Transverse colon (tissue), 4 donors: Measurements from ENCODE around the gene FHL5. TPM values are rescaled to one million over a fixed set of nuclear protein-coding genes. Genes with fewer than 3 reads are reported as not detected.
A peak's percentile ranks its signal among the peaks of the same experiment; 100 is the strongest.

Experiments used
- DNase-seq: peaks from one replicate; pipeline ENCODE4 v3.0.0-alpha.2; 2019
- H3K27ac ChIP-seq, 4 donors: fragments of 200-600 bp; sonication (generic); 2 replicates each; pipeline ENCODE4 v1.5.1; 2016 to 2018; ENCODE audit warnings: inconsistent platforms in 4 of 4
- H3K27me3 ChIP-seq: fragments of 200-600 bp; sonication (generic); 2 replicates; pipeline ENCODE4 v1.5.1; 2017; ENCODE audit warnings: inconsistent platforms
- H3K36me3 ChIP-seq, 4 donors: fragments of 200-600 bp; sonication (generic); 2 replicates each; pipeline ENCODE4 v1.5.1; 2017 to 2019; ENCODE audit warnings: inconsistent platforms in 4 of 4
- H3K4me1 ChIP-seq, 4 donors: fragments of 200-600 bp; sonication (generic); 2 replicates each; pipeline ENCODE4 v1.5.1; 2017 to 2020; ENCODE audit warnings: inconsistent platforms in 4 of 4
- H3K4me3 ChIP-seq, 4 donors: fragments of 200-600 bp; sonication (generic); 1 replicate in 1 of 4; 2 replicates in 3 of 4; pipeline versions ENCODE4 v1.5.1 to v1.6.1; 2017 to 2019; ENCODE audit warnings: inconsistent platforms in 4 of 4
- H3K9me3 ChIP-seq, 2 donors: fragments of 200-600 bp; sonication (generic); 2 replicates each; pipeline ENCODE4 v1.5.1; 2017 to 2019; ENCODE audit warnings: inconsistent platforms in 2 of 2
- CTCF ChIP-seq, 5 experiments: fragments of 200-600 bp in 3 of 5; fragments of 450-650 bp in 2 of 5; sonication (generic) in 3 of 5; IDR thresholded peaks; 1 replicate in 2 of 5; 2 replicates in 3 of 5; pipeline ENCODE4 v1.5.1; 2016 to 2017; ENCODE audit warnings: antibody characterized with exemption in 5 of 5, inconsistent platforms in 3 of 5, mild to moderate bottlenecking in 2 of 5, moderate library complexity in 1 of 5
- EP300 ChIP-seq: sonication (generic); formaldehyde crosslinking; IDR thresholded peaks from one replicate; pipeline ENCODE4 v1.6.1; 2017; ENCODE audit warnings: antibody characterized with exemption, low read depth
- POLR2A ChIP-seq: fragments of 450-650 bp; IDR thresholded peaks from one replicate; pipeline ENCODE4 v1.6.1; 2016; ENCODE audit warnings: antibody characterized with exemption, mild to moderate bottlenecking, moderate library complexity
- POLR2AphosphoS5 ChIP-seq, 3 donors: sonication (generic); formaldehyde crosslinking; IDR thresholded peaks; one replicate each; pipeline ENCODE4 v1.6.1; 2016; ENCODE audit warnings: antibody characterized with exemption in 3 of 3
- WGBS, 2 donors: methylation state at CpG; one replicate each; pipeline ENCODE4 v1.1.5; 2018; ENCODE audit warnings: low coverage in 1 of 2; 5-methylcytosine and 5-hydroxymethylcytosine counted together
- in situ Hi-C, 4 donors: fragments of 200-750 bp; cut with MboI; loops; one replicate each; pipeline versions ENCODE4 v1.15.0 to v1.15.1; 2017; ENCODE audit warnings: low sequenced_read_pairs in 3 of 4, low pct_ligation_motif_present in 1 of 4, low pct_unique_long_range_greater_than_20kb in 1 of 4
- intact Hi-C: fragments of 100-400 bp; cut with DNase I; formaldehyde crosslinking; loops from one replicate; pipeline ENCODE4 v1.15.1; 2023; ENCODE audit warnings: low total_unique reads
- total RNA-seq, 4 donors: library from RNA; depleted of rRNA; stranded (reverse); fragments of >200 nt; gene quantifications; one replicate each; pipeline ENCODE4 v1.1.0, GENCODE V29; 2016

Gene FHL5
- total RNA-seq = 1 to 10 TPM in 3 of 4 donors, not detected in 1; 2.9 to 9.2 (median 4.6) TPM

DNA sequence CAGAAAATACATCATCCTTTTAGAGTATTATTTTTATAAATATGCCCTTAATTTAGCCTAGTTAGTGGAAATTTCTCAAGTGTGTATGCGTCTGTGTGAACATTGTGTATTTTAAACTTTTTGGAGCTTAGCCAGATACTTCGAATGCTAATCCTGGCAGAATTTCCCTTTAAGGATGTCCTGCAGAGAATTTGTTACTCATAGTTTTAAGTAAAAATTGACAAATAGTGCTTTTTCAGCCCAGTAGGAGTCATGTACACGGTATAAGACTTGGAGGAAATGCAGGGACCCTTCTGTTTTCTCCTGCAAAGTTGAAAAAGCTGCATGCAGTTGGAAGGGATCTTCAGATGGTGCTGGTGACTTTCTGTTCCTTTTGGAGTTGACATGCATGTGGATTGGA, at the start of gene FHL5:
Gene FHL5, plus strand, starts transcription at position 243 of the 400 bp plus-strand sequence. CDS start 40,486 bp downstream, outside the sequence.
- no peaks in the 10 kb centered on the region for H3K9me3 ChIP-seq
- no peak within 1 kb of the TSS for H3K4me3 ChIP-seq
- DNase-seq = no peak
- no peak for TF ChIP-seq CTCF (IDR thresholded peaks at IDR 0.05)
- TF ChIP-seq POLR2AphosphoS5 (IDR thresholded peaks at IDR 0.05) = no peak
- TF ChIP-seq EP300 = no peak
- TF ChIP-seq POLR2A = no peak
- H3K27me3 ChIP-seq = no peaks in the 10 kb centered on the region
- WGBS, 2 donors = 24 to 25% methylated on average over 3 of the region's 3 CpGs
- in situ Hi-C loops (no loop called here), intact Hi-C loops (no loop called here)
- H3K27ac ChIP-seq = no peak within 1 kb of the TSS
- H3K36me3 ChIP-seq = no peaks in the 10 kb centered on the region
- no peaks in the 10 kb centered on the region for H3K4me1 ChIP-seq

DNA sequence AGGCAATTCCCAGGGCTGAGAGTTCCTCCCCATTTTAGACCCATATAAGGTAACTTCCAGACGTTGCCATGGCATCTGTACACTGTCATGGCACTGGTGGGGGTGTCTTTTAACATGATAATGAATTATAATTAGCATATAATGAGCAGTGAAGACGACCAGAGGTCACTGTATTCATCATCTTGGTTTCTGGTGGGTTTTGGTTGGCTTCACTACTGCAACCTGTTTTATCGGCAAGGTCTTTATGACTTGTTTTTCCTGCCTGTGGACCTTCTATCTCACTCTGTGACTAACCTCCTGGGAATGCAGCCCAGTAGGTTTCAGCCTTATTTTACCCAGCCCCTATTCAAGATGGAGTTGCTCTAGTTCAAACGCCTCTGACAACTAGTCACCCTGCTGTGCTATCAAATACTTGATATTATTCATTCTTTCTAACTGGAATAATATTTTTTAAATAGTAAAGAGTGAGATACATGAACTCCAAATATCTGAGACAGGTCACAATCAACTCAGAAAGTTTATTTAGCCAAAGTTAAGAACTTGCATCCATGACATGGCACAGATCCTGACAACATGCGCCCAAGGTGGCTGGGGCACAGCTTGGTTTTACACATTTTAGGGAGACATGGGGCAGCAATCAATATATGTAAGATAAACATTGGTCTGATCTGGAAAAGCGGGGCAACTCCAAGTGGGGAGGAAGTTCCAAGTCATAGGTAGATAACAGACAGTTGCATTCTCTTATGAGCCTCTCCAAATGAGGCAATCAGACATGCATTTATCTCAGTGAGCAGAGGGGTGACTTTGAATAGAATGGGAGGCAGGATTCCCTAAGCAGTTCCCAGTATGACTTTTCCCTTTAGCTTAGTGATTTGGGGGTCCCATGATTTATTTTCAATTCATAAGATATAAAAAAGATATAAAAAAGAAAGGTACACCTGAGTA, 42.5 kb upstream of the FHL5 start:
- Histone ChIP-seq H3K36me3 (peaks cover 0 to 8% (median 4%) of the 10 kb centered on the region in 4 donors), H3K4me3 (peak overlapping the region; percentile 51 to 84 (median 74)), H3K27ac (peak overlapping the region; percentile 91 to 96 (median 94)), H3K4me1 (peaks cover 6 to 31% (median 18%) of the 10 kb centered on the region in 4 donors), H3K27me3 (no peaks in the 10 kb centered on the region), H3K9me3 (no peaks in the 10 kb centered on the region)
- 44 to 56% methylated on average over 4 to 6 of the region's 6 CpGs for WGBS, 2 donors
- peak; percentile 45 for DNase-seq
- intact Hi-C loops = no loop called here
- TF ChIP-seq POLR2A = no peak
- TF ChIP-seq EP300 = no peak
- no peak for TF ChIP-seq POLR2AphosphoS5 (IDR thresholded peaks at IDR 0.05)
- TF ChIP-seq CTCF (IDR thresholded peaks at IDR 0.05) = no peak
- in situ Hi-C loops = no loop called here

GRCh38 chr6:96521306-96521643, 41.7 kb upstream of the FHL5 start:
- peak overlapping the region; percentile 91 to 96 (median 94) for H3K27ac ChIP-seq
- H3K36me3 ChIP-seq = peaks cover 0 to 17% (median 8%) of the 10 kb centered on the region in 4 donors
- peak overlapping the region; percentile 51 to 84 (median 74) for H3K4me3 ChIP-seq
- peaks cover 6 to 31% (median 18%) of the 10 kb centered on the region in 4 donors for H3K4me1 ChIP-seq
- in situ Hi-C loops = no loop called here
- no peak for DNase-seq
- WGBS, 2 donors = 0% methylated on average over 1 to 8 of the region's 8 CpGs
- H3K27me3 ChIP-seq = no peaks in the 10 kb centered on the region
- intact Hi-C loops = no loop called here
- no peaks in the 10 kb centered on the region for H3K9me3 ChIP-seq
- TF ChIP-seq EP300 (no peak), CTCF (IDR thresholded peaks at IDR 0.05) (no peak), POLR2A (no peak), POLR2AphosphoS5 (IDR thresholded peaks at IDR 0.05) (no peak)

DNA sequence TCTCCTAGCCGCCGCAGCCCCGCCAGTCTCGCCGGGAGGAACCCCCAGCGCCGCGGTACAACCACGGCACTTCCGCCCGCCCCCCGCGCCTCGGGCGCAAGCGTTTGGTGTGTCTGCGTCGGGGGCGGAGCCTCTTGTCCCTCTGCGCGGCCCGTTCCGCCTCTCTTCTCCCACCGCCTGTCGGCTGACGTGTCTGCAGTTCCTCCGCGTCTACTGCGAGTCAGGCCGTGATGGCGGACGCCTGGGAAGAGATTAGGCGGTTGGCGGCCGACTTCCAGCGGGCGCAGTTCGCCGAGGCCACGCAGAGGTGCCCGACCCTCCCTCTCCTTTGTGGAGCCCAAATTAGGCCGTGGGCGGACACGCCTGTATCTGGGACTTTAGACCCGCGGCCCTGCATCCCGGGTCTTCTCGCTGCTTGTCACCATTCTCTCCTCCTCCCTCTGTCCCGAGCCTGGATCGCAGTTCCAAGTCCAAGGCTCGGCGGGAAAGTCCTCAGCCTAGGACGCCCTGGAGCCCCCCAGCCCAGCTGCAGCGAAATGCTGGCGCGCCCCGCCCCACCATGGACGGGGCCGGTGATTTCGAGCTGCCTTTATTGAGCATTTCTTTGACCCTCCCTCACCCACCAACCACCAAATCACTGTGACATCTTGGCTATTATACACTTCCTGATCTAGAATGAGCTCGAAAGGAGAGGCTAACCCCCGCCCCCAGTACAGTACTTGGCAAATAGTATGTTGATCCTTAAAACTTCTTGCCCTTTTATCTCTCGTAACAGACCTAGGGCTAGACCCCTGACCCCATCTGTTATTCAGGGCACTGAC, 41.1 kb upstream of the FHL5 start, which contains the start of gene UFL1:
Gene UFL1, plus strand, starts transcription at position 163 of the 821 bp plus-strand sequence. Its CDS starts 68 bp downstream, at position 231.
- Histone ChIP-seq H3K27ac (peak within 1 kb of the TSS; percentile 91 to 96 (median 94)), H3K9me3 (no peaks in the 10 kb centered on the region), H3K36me3 (peaks cover 0 to 22% (median 11%) of the 10 kb centered on the region in 4 donors), H3K27me3 (no peaks in the 10 kb centered on the region), H3K4me1 (peaks cover 6 to 31% (median 18%) of the 10 kb centered on the region in 4 donors), H3K4me3 (peak within 1 kb of the TSS; percentile 51 to 84 (median 74))
- intact Hi-C loops = no loop called here
- DNase-seq = peak; percentile 96
- TF ChIP-seq POLR2A (peak; percentile 98), EP300 (no peak), POLR2AphosphoS5 (IDR thresholded peaks at IDR 0.05) (peak; percentile 96 to 98 (median 98)), CTCF (IDR thresholded peaks at IDR 0.05) (peak in 3 of 5 experiments; percentile 15 to 43 (median 20))
- WGBS, 2 donors = 0 to 1% methylated on average over 1 to 63 of the region's 63 CpGs
- in situ Hi-C loops = no loop called here
